Natural killer cell (primary cell): ENCODE data around the gene ZW10. TPM values are rescaled to one million over a fixed set of nuclear protein-coding genes. Genes with fewer than 3 reads are reported as not detected.

Experiments used
- ATAC-seq, 3 donors: fragments of 150-1000 bp in 2 of 3; fragments of 200-7000 bp in 1 of 3; cut with Tn5 transposase; 1 replicate in 1 of 3; 2 replicates in 2 of 3; pipeline ENCODE4 v1.10.0; 2021; ENCODE audit warnings: mild to moderate bottlenecking in 2 of 3, moderate library complexity in 2 of 3
- DNase-seq, 2 donors: peaks; one replicate each; pipeline versions ENCODE4 v3.0.0 to v3.0.0-alpha.2; 2013 to 2021; ENCODE audit warnings: mixed read lengths in 1 of 2
- H3K27ac ChIP-seq: one replicate; pipeline ENCODE4 v1.5.1; 2013; ENCODE audit warnings: mild to moderate bottlenecking, low read length
- H3K27me3 ChIP-seq: one replicate; pipeline ENCODE4 v1.6.1; 2013; ENCODE audit warnings: low read length; ENCODE audit not compliant: control insufficient read depth, insufficient read depth
- H3K36me3 ChIP-seq: one replicate; pipeline ENCODE4 v1.6.1; 2013; ENCODE audit warnings: low read length; ENCODE audit not compliant: control insufficient read depth, insufficient read depth
- H3K4me1 ChIP-seq: one replicate; pipeline ENCODE4 v1.6.1; 2013; ENCODE audit warnings: low read length; ENCODE audit not compliant: control insufficient read depth, insufficient read depth
- H3K4me3 ChIP-seq: one replicate; pipeline ENCODE4 v1.5.1; 2013; ENCODE audit warnings: low read length
- H3K9me3 ChIP-seq: one replicate; pipeline ENCODE4 v1.6.1; 2013; ENCODE audit warnings: low read length; ENCODE audit not compliant: control insufficient read depth, insufficient read depth
- H3K27ac Mint-ChIP-seq, 2 donors: one replicate each; pipeline ENCODE4 v1.8.0; 2022; ENCODE audit warnings: mild to moderate bottlenecking in 2 of 2, mixed read lengths in 2 of 2, moderate library complexity in 1 of 2
- H3K27me3 Mint-ChIP-seq, 2 donors: one replicate each; pipeline ENCODE4 v1.8.0; 2022; ENCODE audit warnings: low read depth in 2 of 2, mixed read lengths in 2 of 2
- H3K36me3 Mint-ChIP-seq: one replicate; pipeline ENCODE4 v1.8.0; 2022; ENCODE audit warnings: mixed read lengths
- H3K4me1 Mint-ChIP-seq, 2 donors: one replicate each; pipeline ENCODE4 v1.8.0; 2022; ENCODE audit warnings: mixed read lengths in 2 of 2
- H3K4me3 Mint-ChIP-seq: one replicate; pipeline ENCODE4 v1.8.0; 2022; ENCODE audit warnings: mild to moderate bottlenecking, moderate library complexity, mixed read lengths
- H3K9me3 Mint-ChIP-seq, 2 donors: one replicate each; pipeline ENCODE4 v1.8.0; 2022; ENCODE audit warnings: mixed read lengths in 2 of 2
- CTCF ChIP-seq: fragments of 200-600 bp; IDR thresholded peaks from one replicate; pipeline ENCODE4 v1.8.0; 2022; ENCODE audit warnings: antibody characterized with exemption
- WGBS: methylation state at CpG from one replicate; pipeline ENCODE4 v1.1.7; 2013; ENCODE audit warnings: missing lambda C conversion rate; ENCODE audit not compliant: insufficient coverage; 5-methylcytosine and 5-hydroxymethylcytosine counted together
- intact Hi-C: fragments of 100-400 bp; cut with micrococcal nuclease; formaldehyde crosslinking; loops from one replicate; pipeline ENCODE4 v1.14.2; 2022
- total RNA-seq, 4 donors: library from RNA; stranded (reverse); fragments of 120-200 nt in 1 of 4; gene quantifications; one replicate each; pipeline versions ENCODE4 v1.2.3 to v1.2.4, GENCODE V29; 2013 to 2022

Gene ZW10
- total RNA-seq, 3 donors from 2014 or later (not counting 1 experiment from before 2014, with no cell fraction given): 5.8 to 9.6 (median 6.6) TPM

- no peak for DNase-seq
- intact Hi-C loops: no loop called here
- no peaks in the 10 kb centered on the region for H3K36me3 Mint-ChIP-seq
- no peaks in the 10 kb centered on the region for H3K4me1 ChIP-seq
- ATAC-seq: no peak
- no peak for TF ChIP-seq CTCF
- H3K36me3 ChIP-seq: no peaks in the 10 kb centered on the region
- no peaks in the 10 kb centered on the region for H3K9me3 ChIP-seq
- H3K27ac ChIP-seq: no peak overlapping the region
- H3K4me3 ChIP-seq: no peak overlapping the region
- H3K4me1 Mint-ChIP-seq: no peaks in the 10 kb centered on the region
- H3K4me3 Mint-ChIP-seq: no peak overlapping the region
- H3K27me3 Mint-ChIP-seq: no peaks in the 10 kb centered on the region
- no peaks in the 10 kb centered on the region for H3K9me3 Mint-ChIP-seq
- no peak overlapping the region for H3K27ac Mint-ChIP-seq
- no peaks in the 10 kb centered on the region for H3K27me3 ChIP-seq
- WGBS: 93% methylated on average over 5 of the region's 5 CpGs
Observed at GRCh38 chr11:113725407-113725806, 48.1 kb downstream of the ZW10 start.

- no peaks in the 10 kb centered on the region for H3K9me3 Mint-ChIP-seq
- ATAC-seq: no peak
- Histone ChIP-seq H3K4me3 (no peak overlapping the region), H3K27me3 (no peaks in the 10 kb centered on the region), H3K4me1 (no peaks in the 10 kb centered on the region), H3K9me3 (no peaks in the 10 kb centered on the region), H3K36me3 (no peaks in the 10 kb centered on the region), H3K27ac (no peak overlapping the region)
- no peak for DNase-seq
- no peak for TF ChIP-seq CTCF
- H3K4me3 Mint-ChIP-seq: no peak overlapping the region
- no peaks in the 10 kb centered on the region for H3K27me3 Mint-ChIP-seq
- H3K4me1 Mint-ChIP-seq: no peaks in the 10 kb centered on the region
- intact Hi-C loops: no loop called here
- H3K36me3 Mint-ChIP-seq: no peaks in the 10 kb centered on the region
- WGBS: 96% methylated on average over 3 of the region's 3 CpGs
- no peak overlapping the region for H3K27ac Mint-ChIP-seq
Observed at GRCh38 chr11:113724778-113725177, 48.7 kb downstream of the ZW10 start.

- Histone ChIP-seq H3K36me3 (no peaks in the 10 kb centered on the region), H3K4me1 (no peaks in the 10 kb centered on the region), H3K27ac (no peak overlapping the region), H3K4me3 (no peak overlapping the region), H3K27me3 (no peaks in the 10 kb centered on the region), H3K9me3 (no peaks in the 10 kb centered on the region)
- Mint-ChIP-seq H3K27ac (no peak overlapping the region), H3K4me3 (no peak overlapping the region), H3K4me1 (no peaks in the 10 kb centered on the region), H3K36me3 (no peaks in the 10 kb centered on the region), H3K27me3 (no peaks in the 10 kb centered on the region), H3K9me3 (no peaks in the 10 kb centered on the region)
- 94% methylated on average over 4 of the region's 4 CpGs for WGBS
- intact Hi-C loops: no loop called here
- DNase-seq: no peak
- TF ChIP-seq CTCF: no peak
- no peak for ATAC-seq
Observed at GRCh38 chr11:113723787-113724186, 49.7 kb downstream of the ZW10 start.

- no peak overlapping the region for H3K4me3 ChIP-seq
Observed at GRCh38 chr11:113722934-113723333, 50.6 kb downstream of the ZW10 start.

More at GRCh38 chr11:113722934-113723333, 50.6 kb downstream of the ZW10 start:
- 84% methylated on average over 3 of the region's 3 CpGs for WGBS
- no peaks in the 10 kb centered on the region for H3K36me3 ChIP-seq
- no peaks in the 10 kb centered on the region for H3K27me3 Mint-ChIP-seq
- TF ChIP-seq CTCF: no peak
- intact Hi-C loops: no loop called here
- no peaks in the 10 kb centered on the region for H3K9me3 Mint-ChIP-seq
- H3K4me1 ChIP-seq: no peaks in the 10 kb centered on the region
- ATAC-seq (no peak), DNase-seq (no peak)
- no peak overlapping the region for H3K27ac Mint-ChIP-seq
- no peaks in the 10 kb centered on the region for H3K9me3 ChIP-seq
- H3K4me1 Mint-ChIP-seq: no peaks in the 10 kb centered on the region
- H3K36me3 Mint-ChIP-seq: no peaks in the 10 kb centered on the region
- H3K4me3 Mint-ChIP-seq: no peak overlapping the region
- H3K27ac ChIP-seq: no peak overlapping the region
- no peaks in the 10 kb centered on the region for H3K27me3 ChIP-seq
